Central memory CD8-positive, alpha-beta T cell (primary cell): ENCODE results near the gene FBLN5.
A peak's percentile ranks its signal among the peaks of the same experiment; 100 is the strongest.
"Not testable (repeated sequence)": the region's sequence is repeated elsewhere in the genome, so short reads cannot be mapped to it uniquely, and the experiment has no call there.

Source experiments
- ATAC-seq: fragments of 150-1000 bp; cut with Tn5 transposase; replicated peaks from 2 replicates; pipeline ENCODE4 v1.10.0; 2022; ENCODE audit warnings: mild to moderate bottlenecking, moderate FRiP score, moderate number of reproducible peaks; ENCODE audit not compliant: poor library complexity, severe bottlenecking; ENCODE audit errors: extremely low read depth
- DNase-seq, 2 donors: peaks; one replicate each; pipeline ENCODE4 v3.0.0; 2021; ENCODE audit warnings: low spot score in 2 of 2
- H3K27ac Mint-ChIP-seq: one replicate; pipeline ENCODE4 v1.8.0; 2022; ENCODE audit warnings: low read depth, mild to moderate bottlenecking, moderate library complexity, mixed read lengths
- H3K27me3 Mint-ChIP-seq: one replicate; pipeline ENCODE4 v1.8.0; 2022; ENCODE audit warnings: mixed read lengths
- H3K36me3 Mint-ChIP-seq: one replicate; pipeline ENCODE4 v1.8.0; 2022; ENCODE audit warnings: mild to moderate bottlenecking, moderate library complexity, mixed read lengths; ENCODE audit not compliant: insufficient read depth
- H3K4me1 Mint-ChIP-seq: one replicate; pipeline ENCODE4 v1.8.0; 2022; ENCODE audit warnings: mixed read lengths
- H3K4me3 Mint-ChIP-seq: one replicate; pipeline ENCODE4 v1.8.0; 2022; ENCODE audit warnings: mild to moderate bottlenecking, moderate library complexity, mixed read lengths
- H3K9me3 Mint-ChIP-seq: one replicate; pipeline ENCODE4 v1.8.0; 2022; ENCODE audit warnings: mixed read lengths

The FBLN5 gene

DNA sequence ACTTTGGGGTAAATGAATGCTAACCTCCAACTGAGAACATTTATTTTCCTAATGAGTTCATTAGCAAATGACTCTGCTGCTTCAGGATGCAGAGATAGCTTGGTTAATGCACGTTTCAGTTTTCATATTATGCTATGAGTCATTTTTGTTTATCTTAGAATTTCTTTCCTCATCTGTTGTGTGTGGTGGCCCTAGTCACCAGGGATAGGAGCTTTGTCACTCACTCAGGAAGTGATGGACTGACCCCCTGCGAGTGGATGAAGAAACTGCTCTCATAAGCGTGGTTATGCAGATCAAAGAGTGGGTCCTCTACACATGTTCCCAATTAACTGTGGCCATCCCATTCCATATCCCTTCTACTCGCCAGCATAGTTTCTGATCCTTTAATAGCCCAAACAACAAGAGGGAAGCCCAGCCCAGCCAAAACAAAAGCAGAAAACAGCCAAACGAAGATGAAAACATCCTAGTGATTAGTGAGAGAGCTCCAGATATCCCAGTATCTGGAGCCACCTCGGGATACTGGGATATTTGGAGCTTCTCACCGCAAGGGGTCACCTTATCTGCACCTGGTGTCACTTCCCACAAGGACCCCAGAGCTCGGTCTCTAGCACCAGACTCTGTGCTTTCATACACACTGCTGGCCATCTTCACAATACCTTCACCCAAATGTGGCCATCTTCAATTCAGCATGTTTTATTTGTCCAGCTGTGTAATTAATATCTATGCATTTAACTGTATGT is 88.8 kb downstream of the FBLN5 start:
- Mint-ChIP-seq H3K9me3 (no peaks in the 10 kb centered on the region), H3K27me3 (no peaks in the 10 kb centered on the region), H3K4me3 (peak overlapping the region; percentile 57), H3K4me1 (peaks cover 88% of the 10 kb centered on the region), H3K27ac (peak overlapping the region; percentile 42), H3K36me3 (peaks cover 71% of the 10 kb centered on the region)
- ATAC-seq, result no peak
- DNase-seq, result no peak

DNA sequence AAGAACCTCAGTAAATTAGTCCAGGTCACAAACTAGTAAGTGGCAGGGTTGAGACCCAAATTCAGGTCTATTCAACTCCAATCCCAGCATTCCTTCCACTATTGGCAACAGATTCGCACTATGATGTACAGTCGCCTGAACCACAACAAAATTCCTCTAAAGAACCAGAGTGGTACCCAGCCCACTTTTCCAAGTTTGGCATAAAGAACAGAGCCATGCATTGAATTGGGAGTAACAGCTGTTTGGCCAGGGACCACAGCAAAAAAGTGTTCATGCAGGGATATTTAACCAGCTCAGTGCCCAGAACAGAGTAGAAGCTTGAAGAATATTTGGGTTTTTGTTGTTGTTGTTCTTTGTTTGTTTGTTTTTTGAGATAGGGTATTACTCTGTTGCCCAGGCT is 89.9 kb downstream of the FBLN5 start:
- Mint-ChIP-seq H3K36me3 (peaks cover 65% of the 10 kb centered on the region), H3K4me1 (peaks cover 87% of the 10 kb centered on the region), H3K27ac (peak overlapping the region; percentile 42)

DNA sequence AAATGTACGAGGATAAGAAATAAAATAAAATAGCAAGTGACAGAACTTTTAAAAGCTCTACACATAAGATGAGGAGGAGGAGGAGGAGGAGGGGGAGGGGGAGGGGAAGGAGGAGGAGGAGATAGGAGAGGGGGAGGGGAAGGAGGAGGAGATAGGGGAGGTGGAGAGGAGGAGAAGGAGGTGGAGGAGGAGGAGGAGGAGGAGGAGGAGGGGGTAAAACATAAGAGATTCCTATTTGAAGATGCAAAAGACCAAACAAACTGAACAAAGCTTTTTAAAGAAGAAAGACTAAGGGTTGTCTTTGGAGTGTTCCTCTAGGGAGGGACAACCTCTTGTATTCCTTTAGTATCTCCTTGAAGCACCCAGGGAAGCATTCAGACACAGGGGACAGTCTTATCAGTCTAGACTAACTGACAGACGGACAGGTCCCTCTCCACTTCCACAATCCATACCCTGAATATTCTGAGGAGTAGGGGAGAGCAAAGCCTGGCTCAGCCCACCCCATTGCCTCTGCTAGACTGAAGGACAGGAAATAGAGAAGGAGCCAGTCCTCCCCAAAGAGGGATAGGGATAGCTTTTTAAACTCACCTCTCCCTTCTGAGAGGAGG is 93.1 kb downstream of the FBLN5 start:
- Mint-ChIP-seq H3K9me3 (no peaks in the 10 kb centered on the region), H3K27ac (peak overlapping the region; percentile 70), H3K4me3 (peak overlapping the region; percentile 39), H3K4me1 (peaks cover 73% of the 10 kb centered on the region), H3K36me3 (peaks cover 63% of the 10 kb centered on the region), H3K27me3 (no peaks in the 10 kb centered on the region)
- DNase-seq (no peak), ATAC-seq (no peak)

More for the DNA sequence above, 89.9 kb downstream of the FBLN5 start:
- H3K4me3 Mint-ChIP-seq, result peak overlapping the region; percentile 57
- ATAC-seq (no peak), DNase-seq (no peak)
- no peaks in the 10 kb centered on the region for H3K9me3 Mint-ChIP-seq
- H3K27me3 Mint-ChIP-seq, result no peaks in the 10 kb centered on the region

DNA sequence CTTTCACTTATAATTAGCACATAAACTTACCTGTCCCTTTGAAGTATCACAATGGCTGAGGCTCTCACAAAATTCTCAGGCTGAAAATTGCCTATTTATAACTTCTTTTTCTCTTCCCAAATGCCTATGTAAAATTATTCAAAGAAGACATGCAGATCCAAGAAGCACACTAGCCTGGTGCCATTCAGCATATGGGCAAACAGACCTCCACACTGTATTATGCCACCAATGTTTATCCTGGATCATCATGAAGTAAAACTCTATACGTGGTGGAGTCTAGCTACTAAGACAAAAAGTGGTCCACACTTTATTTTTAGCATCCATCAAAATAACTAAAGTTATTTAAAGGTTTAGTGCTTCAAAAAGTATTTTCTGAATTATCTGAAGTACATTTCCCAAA is 95.9 kb downstream of the FBLN5 start:
- DNase-seq, result no peak
- H3K4me1 Mint-ChIP-seq, result peaks cover 72% of the 10 kb centered on the region
- H3K27ac Mint-ChIP-seq, result peak overlapping the region; percentile 37
- no peak for ATAC-seq
- no peak overlapping the region for H3K4me3 Mint-ChIP-seq
- peaks cover 58% of the 10 kb centered on the region for H3K36me3 Mint-ChIP-seq
- H3K27me3 Mint-ChIP-seq, result no peaks in the 10 kb centered on the region
- no peaks in the 10 kb centered on the region for H3K9me3 Mint-ChIP-seq

GRCh38 chr14:91848504-91849001 is 98.9 kb downstream of the FBLN5 start:
- H3K36me3 Mint-ChIP-seq, result peaks cover 63% of the 10 kb centered on the region
- H3K27ac Mint-ChIP-seq, result no peak overlapping the region
- ATAC-seq, result no peak
- peaks cover 61% of the 10 kb centered on the region for H3K4me1 Mint-ChIP-seq
- H3K4me3 Mint-ChIP-seq, result no peak overlapping the region
- DNase-seq, result no peak
- no peaks in the 10 kb centered on the region for H3K9me3 Mint-ChIP-seq
- no peaks in the 10 kb centered on the region for H3K27me3 Mint-ChIP-seq

DNA sequence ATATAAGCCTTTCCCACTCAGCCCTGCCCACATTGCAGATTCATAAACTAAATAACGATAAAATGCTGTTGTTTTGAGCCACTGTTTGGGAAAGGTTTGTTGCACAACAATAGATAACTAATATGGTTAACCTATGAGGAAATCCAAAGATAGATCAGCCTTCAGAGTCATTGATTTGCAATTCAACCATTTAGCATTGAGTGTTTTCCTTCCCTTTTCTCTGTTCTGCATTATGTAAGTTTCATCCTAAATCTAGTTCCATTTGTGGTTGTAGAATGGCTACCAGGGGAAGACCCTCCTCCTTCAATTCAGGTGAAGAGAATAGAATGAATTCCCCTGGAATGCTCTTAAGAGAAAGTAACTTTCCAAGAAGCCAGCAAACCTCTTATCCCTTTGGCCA is 99.8 kb downstream of the FBLN5 start:
- H3K27me3 Mint-ChIP-seq, result no peaks in the 10 kb centered on the region
- peaks cover 58% of the 10 kb centered on the region for H3K4me1 Mint-ChIP-seq
- no peak overlapping the region for H3K27ac Mint-ChIP-seq
- no peaks in the 10 kb centered on the region for H3K9me3 Mint-ChIP-seq
- no peak for DNase-seq
- no peak for ATAC-seq
- H3K36me3 Mint-ChIP-seq, result peaks cover 65% of the 10 kb centered on the region
- H3K4me3 Mint-ChIP-seq, result no peak overlapping the region

DNA sequence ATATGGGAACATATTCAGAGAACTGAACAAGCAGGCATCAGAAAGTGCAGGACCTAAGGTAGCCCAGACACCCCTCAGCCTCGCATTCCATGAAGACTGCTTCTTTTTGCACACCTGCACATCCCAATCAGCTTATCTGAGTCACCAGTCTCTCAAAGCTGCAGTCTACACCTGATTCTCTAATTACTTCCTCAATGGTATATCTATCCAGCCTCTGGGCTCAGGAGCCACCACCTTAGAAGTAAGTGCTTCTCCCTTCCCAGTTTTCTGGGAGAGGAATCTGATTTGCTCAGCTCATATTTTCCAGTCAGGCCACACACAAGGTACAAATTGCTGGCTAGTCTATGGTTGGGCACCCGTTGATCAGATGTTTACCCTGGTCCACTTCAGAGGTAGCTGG is 101.8 kb downstream of the FBLN5 start:
- H3K4me1 Mint-ChIP-seq, result peaks cover 64% of the 10 kb centered on the region

DNA sequence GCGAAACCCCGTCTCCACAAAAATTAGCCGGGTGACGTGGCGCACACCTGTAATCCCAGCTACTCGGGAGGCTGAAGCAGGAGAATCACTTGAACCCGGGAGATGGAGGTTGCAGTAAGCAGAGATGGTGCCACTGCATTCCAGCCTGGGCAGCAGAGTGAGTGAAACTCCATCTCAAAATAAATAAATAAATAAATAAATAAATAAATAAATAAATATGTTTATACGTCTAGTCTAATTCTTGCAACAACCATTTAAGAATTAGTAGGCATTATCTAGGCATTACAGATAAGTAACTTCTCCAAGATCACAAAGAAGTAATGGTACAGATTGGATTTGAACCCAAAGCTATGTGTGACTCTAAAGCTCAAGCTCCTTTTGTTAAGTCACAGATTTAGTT is 102.4 kb downstream of the FBLN5 start:
- Mint-ChIP-seq H3K4me1 (peaks cover 70% of the 10 kb centered on the region), H3K36me3 (peaks cover 58% of the 10 kb centered on the region)
- H3K9me3 Mint-ChIP-seq, H3K4me3 Mint-ChIP-seq, ATAC-seq, H3K27ac Mint-ChIP-seq, H3K27me3 Mint-ChIP-seq, DNase-seq: not testable (repeated sequence)

More for the DNA sequence above, 101.8 kb downstream of the FBLN5 start:
- no peaks in the 10 kb centered on the region for H3K27me3 Mint-ChIP-seq
- no peak for DNase-seq
- no peak for ATAC-seq
- peaks cover 58% of the 10 kb centered on the region for H3K36me3 Mint-ChIP-seq
- no peaks in the 10 kb centered on the region for H3K9me3 Mint-ChIP-seq
- peak overlapping the region; percentile 5 for H3K27ac Mint-ChIP-seq
- H3K4me3 Mint-ChIP-seq, result no peak overlapping the region

DNA sequence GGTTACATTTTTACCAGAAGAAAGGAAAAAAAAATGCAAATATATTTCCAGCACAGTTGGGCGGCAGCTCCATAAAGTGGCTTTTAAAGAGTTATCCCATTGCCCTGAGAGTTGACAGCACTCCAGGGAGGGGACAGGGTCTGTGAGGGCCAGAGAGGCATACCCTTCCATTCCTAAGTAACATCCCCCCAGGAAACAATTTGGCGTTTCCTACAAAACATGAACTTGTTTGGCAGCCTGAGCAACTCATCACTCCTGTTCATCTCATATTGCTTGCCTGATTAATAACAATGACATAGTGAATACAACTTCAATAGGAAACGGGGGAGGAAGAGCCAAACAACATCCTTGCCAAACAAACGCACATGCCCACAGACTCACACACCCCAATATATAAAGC is 103.5 kb downstream of the FBLN5 start:
- no peak for ATAC-seq
- Mint-ChIP-seq H3K27me3 (no peaks in the 10 kb centered on the region), H3K36me3 (peaks cover 57% of the 10 kb centered on the region), H3K27ac (no peak overlapping the region), H3K9me3 (no peaks in the 10 kb centered on the region), H3K4me1 (peaks cover 72% of the 10 kb centered on the region), H3K4me3 (no peak overlapping the region)
- no peak for DNase-seq

GRCh38 chr14:91843437-91843836 is 104.1 kb downstream of the FBLN5 start:
- ATAC-seq, result no peak

DNA sequence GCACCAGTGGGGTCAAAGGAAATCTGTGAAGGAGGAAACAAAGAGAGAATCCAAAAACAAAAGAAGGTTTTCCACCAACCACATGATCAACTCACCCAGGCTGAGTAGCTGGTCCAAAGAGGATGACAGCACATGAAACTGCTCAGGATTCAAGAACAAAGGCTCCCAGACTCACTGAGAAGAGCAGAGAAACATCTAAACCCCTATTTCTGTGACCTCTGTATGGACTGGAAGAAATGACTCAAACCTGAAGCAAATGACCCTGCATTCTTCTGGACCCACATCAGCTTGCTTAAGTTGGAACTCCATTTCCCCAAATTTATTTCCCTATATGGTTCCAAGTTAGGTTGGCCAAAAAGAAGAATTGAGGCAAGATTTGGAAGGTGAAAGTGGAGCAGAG is 106.4 kb downstream of the FBLN5 start:
- no peaks in the 10 kb centered on the region for H3K27me3 Mint-ChIP-seq
- H3K4me1 Mint-ChIP-seq, result peaks cover 74% of the 10 kb centered on the region
- DNase-seq (no peak), ATAC-seq (no peak)
- peaks cover 48% of the 10 kb centered on the region for H3K36me3 Mint-ChIP-seq
- peak overlapping the region; percentile 44 for H3K27ac Mint-ChIP-seq
- H3K9me3 Mint-ChIP-seq, result no peaks in the 10 kb centered on the region
- H3K4me3 Mint-ChIP-seq, result no peak overlapping the region

More at GRCh38 chr14:91843437-91843836, 104.1 kb downstream of the FBLN5 start:
- Mint-ChIP-seq H3K27me3 (no peaks in the 10 kb centered on the region), H3K4me1 (peaks cover 72% of the 10 kb centered on the region), H3K9me3 (no peaks in the 10 kb centered on the region), H3K4me3 (no peak overlapping the region), H3K27ac (no peak overlapping the region), H3K36me3 (peaks cover 60% of the 10 kb centered on the region)
- DNase-seq, result no peak

DNA sequence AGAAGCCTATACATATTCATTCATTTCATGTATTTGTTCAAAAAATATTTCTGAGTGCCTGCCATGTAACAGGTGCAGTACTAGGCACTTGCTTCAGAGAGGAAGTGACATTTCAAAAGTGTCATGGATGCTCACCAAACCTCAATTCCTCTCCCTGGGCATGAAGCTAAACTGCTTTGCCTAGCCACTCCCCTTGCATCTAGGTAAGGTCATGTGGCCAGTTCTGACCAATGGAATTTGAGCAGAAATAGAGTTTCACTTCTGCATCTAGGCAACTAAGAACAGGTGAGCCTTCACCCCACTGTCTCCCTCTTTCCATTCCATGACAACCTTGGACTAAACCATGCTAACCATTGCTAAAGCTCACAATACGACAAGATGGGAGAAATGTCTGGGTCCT is 107.7 kb downstream of the FBLN5 start:
- no peak for ATAC-seq

GRCh38 chr14:91837076-91837475 is 110.4 kb downstream of the FBLN5 start:
- Mint-ChIP-seq H3K27me3 (no peaks in the 10 kb centered on the region), H3K4me1 (peaks cover 81% of the 10 kb centered on the region), H3K9me3 (no peaks in the 10 kb centered on the region), H3K27ac (peak overlapping the region; percentile 63), H3K4me3 (peak overlapping the region; percentile 84), H3K36me3 (peaks cover 35% of the 10 kb centered on the region)
- ATAC-seq, result no peak
- DNase-seq, result no peak

More for the DNA sequence above, 107.7 kb downstream of the FBLN5 start:
- DNase-seq, result no peak
- H3K36me3 Mint-ChIP-seq, result peaks cover 45% of the 10 kb centered on the region
- peaks cover 79% of the 10 kb centered on the region for H3K4me1 Mint-ChIP-seq
- no peaks in the 10 kb centered on the region for H3K27me3 Mint-ChIP-seq
- H3K9me3 Mint-ChIP-seq, result no peaks in the 10 kb centered on the region
- no peak overlapping the region for H3K27ac Mint-ChIP-seq
- no peak overlapping the region for H3K4me3 Mint-ChIP-seq
